ENCODE data around the gene PARD3.
"Not testable (repeated sequence)": the region's sequence is repeated elsewhere in the genome, so short reads cannot be mapped to it uniquely, and the experiment has no call there.

Gene PARD3

GRCh38 chr10:34762603-34763299 lies 52.3 kb downstream of the PARD3 start:
- DNase-seq = no peak

- no peak for DNase-seq
These were observed 52.9 kb downstream of the PARD3 start for GRCh38 chr10:34762156-34762555.

DNA sequence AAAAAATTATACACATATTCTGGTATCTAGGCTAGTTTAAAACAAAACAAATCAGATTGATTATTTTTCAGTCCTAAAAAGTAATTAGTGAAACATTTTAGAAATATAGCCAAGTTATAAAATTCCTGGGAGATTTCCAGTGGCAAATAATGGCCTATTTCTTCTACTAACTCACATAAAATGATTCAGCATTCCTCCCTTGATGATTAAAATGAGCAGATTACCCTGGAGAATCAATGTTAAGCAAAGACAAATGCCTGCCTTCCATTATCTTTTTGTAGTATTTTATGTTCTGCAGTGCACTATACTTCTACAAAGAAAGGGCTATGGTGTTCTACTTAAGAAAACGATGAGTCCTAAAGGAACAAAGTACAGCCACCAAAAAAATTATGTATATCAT lies 53.6 kb downstream of the PARD3 start:
- no peak for DNase-seq

DNA sequence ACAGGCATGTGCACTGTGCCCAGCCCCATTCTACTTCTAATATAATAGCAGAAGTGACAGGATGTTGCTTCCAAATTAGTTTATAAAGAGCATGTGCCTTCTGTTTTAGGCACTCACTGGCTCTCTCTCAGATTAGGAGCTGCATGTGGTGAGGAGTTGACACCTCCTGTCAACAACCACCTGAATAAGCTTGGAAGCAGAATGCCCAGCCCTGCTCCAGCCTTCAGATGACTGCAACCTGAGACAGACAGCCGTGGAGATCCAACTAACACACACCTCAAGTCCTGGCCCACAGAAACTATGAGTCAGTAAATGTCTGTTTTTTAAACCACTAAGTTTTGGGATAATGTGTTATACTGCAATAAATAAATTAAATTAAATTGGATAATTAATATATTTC lies 54.5 kb downstream of the PARD3 start:
- no peak for DNase-seq

DNA sequence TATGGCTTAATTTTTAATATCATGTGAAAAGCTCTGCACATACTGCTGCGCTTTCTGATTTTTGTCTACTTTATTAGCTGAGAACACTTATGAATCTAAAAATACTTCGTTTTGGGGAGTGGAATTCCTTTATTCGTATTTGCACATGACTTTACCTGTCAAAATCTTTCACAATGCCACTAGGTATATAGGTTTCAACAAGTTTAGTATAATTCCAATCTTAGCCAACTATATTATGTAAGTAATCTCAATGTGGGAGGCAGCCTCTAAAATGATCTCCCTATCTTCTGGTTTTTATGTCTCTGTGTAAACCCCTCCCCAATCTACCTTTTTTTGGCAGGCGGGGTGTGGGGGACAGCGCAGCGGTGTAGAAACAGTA lies 55.3 kb downstream of the PARD3 start:
- DNase-seq = no peak

DNA sequence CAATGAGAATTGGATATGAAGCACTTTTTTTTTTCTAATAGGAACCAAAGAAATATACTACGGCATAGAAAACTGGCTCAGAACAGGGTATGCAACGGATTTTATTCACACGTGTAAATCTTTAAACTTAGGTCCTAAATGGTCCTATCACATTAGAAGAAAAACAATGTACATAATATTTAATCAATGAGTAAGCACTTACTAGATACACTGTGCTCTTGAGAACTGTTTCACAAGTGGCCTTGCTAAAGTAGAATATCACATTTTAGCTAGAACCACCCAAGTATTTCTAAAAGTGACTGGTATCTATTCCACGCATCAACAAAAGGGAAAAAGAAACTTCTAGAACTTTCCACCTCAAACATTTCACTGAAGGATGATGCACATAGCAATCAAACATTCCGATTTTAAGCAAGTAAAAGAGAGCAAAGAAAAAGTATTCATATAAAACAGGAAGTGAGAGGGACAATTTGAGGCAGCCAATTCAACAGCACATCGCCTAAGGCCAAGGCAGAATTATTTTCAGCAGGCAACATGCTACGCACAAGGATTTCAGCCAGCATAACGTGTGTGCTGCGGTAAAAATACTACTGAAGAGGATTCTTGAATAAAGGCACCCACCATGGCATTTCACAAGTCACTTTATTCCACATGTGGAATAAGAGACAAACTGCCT lies 55.8 kb downstream of the PARD3 start:
- no peak for DNase-seq

DNA sequence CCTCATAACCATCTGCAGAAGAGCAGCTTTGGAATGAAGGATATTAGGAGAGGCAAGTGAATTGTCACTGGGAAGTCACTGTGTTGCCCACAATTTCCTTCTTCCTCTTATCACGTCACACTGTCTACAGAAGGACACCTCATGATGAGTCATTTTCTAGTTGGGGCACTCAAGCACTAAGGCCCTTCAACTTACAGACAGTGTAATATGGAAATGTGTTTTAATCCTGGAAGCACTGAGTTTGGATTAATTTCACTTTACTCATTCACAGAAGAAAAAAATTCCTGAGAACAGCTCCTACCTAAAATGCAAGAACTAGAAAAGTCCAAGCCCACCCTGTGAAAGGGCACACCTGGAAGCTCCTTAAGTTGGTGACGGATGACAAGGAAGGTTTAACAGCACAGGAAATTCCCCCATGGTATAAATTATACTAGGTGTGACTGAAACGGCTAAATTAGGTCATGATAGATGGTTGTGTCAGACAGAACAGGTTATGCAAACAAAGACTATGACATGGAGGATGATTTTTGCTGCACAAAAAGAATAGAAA lies 56.6 kb downstream of the PARD3 start:
- DNase-seq = no peak

- no peak for DNase-seq
These were observed 57.2 kb downstream of the PARD3 start for GRCh38 chr10:34757933-34758332.

DNA sequence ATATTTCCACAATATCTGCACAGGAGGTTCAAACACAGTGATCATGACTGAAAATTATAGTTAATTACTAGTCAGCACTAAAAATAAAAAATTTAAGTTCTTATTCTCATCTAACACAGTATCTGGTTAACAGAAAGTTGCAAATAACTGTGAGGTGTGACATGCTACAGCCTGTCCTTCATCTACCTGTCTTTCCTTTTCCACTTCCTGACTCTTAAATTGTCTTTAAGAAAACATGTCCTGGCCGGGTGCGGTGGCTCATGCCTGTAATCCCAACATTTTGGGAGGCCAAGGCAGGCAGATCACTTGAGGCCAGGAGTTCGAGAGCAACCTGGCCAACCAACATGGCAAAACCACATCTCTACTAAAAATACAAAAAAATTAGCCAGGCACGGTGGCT lies 57.9 kb downstream of the PARD3 start:
- not testable (repeated sequence) for DNase-seq

DNA sequence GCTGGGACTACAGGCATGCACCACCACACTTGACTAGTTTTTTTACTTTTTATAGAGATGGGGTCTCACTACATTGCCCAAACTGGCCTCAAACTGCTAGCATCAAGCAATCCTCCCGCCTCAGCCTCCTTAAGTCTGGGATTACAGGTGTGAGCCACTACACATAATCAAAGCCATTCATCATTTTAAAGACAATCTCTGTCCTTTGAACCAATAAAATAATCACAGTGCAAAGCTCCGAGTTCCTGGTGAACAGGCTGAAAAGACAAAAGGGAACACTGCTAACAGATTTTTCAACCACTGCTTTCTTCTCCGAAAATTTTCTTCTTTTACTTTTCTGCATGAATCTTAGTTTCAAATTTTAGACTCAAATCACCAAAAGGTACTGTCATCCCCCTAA lies 58.5 kb downstream of the PARD3 start:
- no peak for DNase-seq

DNA sequence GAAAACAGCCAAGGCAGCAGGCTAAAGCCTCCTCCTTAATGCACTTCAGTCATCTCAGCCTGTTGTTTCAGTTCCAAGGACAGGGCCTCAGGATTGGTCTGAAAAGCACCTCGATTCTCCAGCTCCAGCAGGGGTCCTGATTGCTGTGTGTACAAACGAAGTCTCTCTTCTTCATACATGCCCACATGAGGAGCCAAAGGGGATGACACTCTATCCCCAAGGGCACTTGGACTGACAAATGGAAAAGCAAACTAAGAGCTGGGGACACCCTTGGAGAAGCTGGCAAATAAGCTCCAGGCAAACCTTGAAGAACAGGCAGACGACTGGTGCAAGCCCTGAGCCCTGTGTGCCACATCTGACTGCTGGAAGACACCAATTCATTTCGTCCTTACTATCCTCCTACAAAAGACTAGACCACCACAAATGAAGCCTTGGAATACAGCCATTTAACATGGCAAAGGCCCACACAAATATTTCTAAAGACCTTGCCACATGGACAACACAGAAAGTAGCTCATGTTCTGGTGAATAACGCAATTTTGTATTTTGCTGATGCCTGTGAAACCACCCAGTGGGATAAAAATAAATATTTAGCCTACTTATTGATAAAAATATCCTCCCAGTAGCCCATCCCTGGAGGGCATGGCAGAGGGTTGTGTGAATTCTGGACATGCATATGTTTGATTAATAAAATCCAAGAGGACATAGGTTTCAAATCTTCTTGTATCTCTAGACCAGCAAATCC lies 61.9 kb downstream of the PARD3 start:
- DNase-seq = no peak

DNA sequence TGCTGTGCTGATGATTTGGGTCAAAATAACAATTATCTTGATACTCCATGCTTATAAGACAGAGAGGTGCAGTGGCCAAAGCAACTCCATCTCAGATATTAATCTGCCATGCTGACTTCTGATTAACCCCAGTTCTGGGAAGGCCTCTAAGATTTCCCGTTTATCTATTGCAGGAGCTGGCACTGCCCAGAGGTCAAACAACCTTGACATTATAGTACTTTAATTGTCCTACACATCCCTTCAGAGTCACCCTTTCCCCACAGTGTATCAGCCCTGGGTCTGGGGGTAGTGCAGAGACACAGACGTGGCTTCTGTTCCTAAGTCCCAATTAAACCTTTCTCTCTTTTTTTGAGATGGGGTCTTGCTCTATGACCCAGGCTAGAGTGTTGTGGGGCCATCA lies 63.8 kb downstream of the PARD3 start:
- no peak for DNase-seq

- DNase-seq = not testable (repeated sequence)
These were observed 64.3 kb downstream of the PARD3 start for GRCh38 chr10:34750795-34751194.

GRCh38 chr10:34748767-34749166 lies 66.3 kb downstream of the PARD3 start:
- DNase-seq = no peak

DNA sequence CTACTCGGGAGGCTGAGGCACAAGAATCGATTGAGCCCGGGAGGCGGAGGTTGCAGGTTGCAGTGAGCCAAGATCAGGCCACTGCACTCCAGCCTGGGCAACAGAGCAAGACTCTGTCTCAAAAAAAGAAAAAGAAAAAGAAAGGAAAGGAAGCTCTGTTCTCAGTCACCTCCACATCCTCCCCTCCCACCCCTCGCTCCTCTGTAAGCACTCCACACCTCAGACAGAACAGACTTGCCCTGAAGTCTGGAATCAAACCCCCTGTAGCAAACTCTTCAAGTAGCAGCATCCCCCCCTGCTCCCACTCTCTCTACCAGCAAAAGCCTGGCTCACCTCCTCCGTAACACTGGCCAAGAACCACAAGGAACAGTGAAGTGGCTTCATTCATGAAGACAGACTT lies 66.7 kb downstream of the PARD3 start:
- no peak for DNase-seq

- no peak for DNase-seq
These were observed 69.0 kb downstream of the PARD3 start for GRCh38 chr10:34746094-34746493.

DNA sequence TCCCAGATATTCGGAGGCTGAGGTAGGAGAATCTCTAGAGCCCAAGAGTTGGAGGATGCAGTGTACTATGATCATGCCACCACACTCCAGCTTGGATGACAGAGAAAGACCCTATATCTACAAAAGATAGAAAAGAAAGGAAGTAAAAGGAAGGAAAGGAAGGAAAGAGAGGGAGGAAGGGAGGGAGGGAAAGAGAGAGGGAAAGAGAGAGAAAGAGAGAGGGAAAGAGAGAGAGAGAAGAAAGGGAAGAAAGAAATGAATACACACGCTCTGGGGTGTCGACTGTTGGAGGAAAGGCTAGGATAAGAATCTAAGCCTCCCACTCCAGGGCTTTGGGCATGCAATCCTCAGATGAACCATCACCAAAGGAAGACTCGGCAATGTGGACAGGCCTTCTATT lies 69.9 kb downstream of the PARD3 start:
- DNase-seq = no peak

DNA sequence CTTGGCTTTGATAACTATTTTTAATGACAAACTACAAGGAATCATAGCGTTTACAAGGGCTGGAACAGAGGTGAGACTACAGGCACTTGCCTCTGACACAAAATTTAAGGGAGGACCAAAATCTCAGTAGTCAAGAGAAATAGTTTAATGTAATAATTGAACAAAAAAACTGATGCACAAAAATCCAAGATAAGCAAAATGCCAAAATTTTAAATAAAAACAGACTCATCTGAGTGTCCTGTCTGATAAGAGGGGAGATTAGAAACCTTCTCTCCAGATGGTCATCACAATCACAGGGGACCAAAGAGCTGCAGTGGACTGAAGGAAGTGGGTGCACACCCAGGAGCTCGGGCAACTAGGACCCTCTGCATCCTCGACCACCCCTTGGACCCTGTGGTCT lies 70.5 kb downstream of the PARD3 start:
- DNase-seq = no peak

GRCh38 chr10:34743814-34744213 lies 71.3 kb downstream of the PARD3 start:
- DNase-seq = no peak

- DNase-seq = no peak
These were observed 72.6 kb downstream of the PARD3 start for GRCh38 chr10:34742456-34742855.

- DNase-seq = not testable (repeated sequence)
These were observed 74.0 kb downstream of the PARD3 start for GRCh38 chr10:34741087-34741486.

DNA sequence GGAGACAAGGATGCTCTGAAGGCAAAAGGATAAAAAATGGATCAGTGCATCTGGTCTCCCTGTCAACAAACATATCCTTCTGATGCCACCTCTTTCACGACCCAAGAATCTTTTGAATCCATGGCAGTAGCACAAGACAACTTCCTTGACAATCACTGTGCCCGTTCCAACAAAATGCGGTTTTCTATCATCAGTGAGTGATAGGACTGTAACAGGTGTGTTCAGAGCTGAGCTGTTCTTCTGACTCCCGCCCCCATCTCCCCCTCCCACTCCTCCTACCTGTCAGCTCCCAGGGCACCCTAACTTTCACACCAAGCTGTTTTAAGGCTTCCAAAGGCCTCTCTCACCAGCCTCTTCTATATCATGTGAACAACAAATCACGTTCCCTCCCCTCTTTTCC lies 74.8 kb downstream of the PARD3 start:
- DNase-seq = no peak

DNA sequence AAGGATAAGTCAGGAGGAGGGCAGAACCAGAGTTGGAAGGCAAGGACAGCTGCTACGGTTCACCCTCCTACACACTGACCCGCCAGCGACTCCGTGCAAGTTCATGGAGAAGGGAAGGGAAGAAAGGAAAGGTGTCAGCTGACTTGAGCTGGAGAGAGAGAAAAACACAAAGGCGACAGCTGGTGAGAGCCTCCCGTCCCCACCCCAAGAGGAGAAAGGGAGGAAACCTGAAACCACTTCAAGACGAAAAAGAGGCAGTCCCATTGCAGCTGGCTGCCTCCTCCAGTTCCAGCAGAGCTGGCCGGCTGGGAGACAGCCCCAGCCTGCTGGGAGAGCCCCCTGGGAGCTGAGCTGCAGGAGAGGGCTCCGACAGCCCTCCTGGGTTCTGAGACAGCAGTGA lies 75.2 kb downstream of the PARD3 start:
- DNase-seq = peak; percentile 81

DNA sequence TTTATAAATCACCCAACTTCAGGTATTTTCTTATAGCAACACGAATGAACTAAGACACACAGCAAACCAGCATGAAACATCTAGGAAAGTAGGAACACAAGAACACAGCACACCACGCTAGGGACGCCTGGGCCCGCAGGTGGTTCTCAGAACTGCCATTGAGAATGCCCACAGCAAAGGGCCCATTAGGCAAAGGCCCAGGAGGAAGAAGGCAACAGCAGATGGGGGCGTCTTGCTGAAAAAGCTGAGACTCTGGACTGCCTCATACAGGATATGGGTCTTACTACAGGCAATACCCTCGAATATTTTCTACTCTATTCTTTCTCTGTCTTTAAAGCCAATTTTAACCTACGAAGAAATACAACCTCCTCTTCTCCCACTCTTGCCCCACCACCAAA lies 77.3 kb downstream of the PARD3 start:
- DNase-seq = no peak
